Adrenal gland (tissue), 12 donors: ENCODE results near the gene TFDP3. TPM values are rescaled to one million over a fixed set of nuclear protein-coding genes. Genes with fewer than 3 reads are reported as not detected.

Experiments used
- DNase-seq, 7 donors: peaks; one replicate each; pipeline ENCODE4 v3.0.0-alpha.2; 2019 to 2020
- H3K27ac ChIP-seq, 5 donors: fragments of 200-600 bp; sonication (generic) in 4 of 5; 1 replicate in 3 of 5; 2 replicates in 2 of 5; pipeline versions ENCODE4 v1.5.1 to v1.8.0; 2016 to 2020; ENCODE audit warnings: mild to moderate bottlenecking in 1 of 5
- H3K27me3 ChIP-seq: fragments of 200-600 bp; 2 replicates; pipeline ENCODE4 v1.8.0; 2021
- H3K36me3 ChIP-seq, 2 donors: fragments of 200-600 bp; replicated peaks in 1 of 2; 1 replicate in 1 of 2; 2 replicates in 1 of 2; pipeline versions ENCODE4 v1.5.1 to v1.8.0; 2018 to 2022
- H3K4me1 ChIP-seq, 2 donors: fragments of 200-600 bp; replicated peaks in 1 of 2; 1 replicate in 1 of 2; 2 replicates in 1 of 2; pipeline versions ENCODE4 v1.5.1 to v1.8.0; 2018 to 2021
- H3K4me3 ChIP-seq, 4 donors: fragments of 200-600 bp; sonication (generic) in 3 of 4; one replicate each; pipeline ENCODE4 v1.5.1; 2016 to 2018
- H3K9me3 ChIP-seq, 3 donors: fragments of 200-600 bp; sonication (generic) in 1 of 3; replicated peaks in 1 of 3; 1 replicate in 2 of 3; 2 replicates in 1 of 3; pipeline versions ENCODE4 v1.5.1 to v1.8.0; 2016 to 2021
- POLR2A ChIP-seq, 2 donors: fragments of 450-650 bp; IDR thresholded peaks; one replicate each; pipeline ENCODE4 v1.6.1; 2017; ENCODE audit warnings: antibody characterized with exemption in 2 of 2, mild to moderate bottlenecking in 2 of 2, moderate library complexity in 1 of 2
- WGBS, 4 donors: extraction: QIAGEN DNeasy Blood & Tissue Kit in 2 of 4; methylation state at CpG; one replicate each; pipeline versions ENCODE4 v1.1.5 to v1.1.7; 2013 to 2017; 5-methylcytosine and 5-hydroxymethylcytosine counted together
- intact Hi-C, 2 donors: fragments of 100-400 bp; cut with DNase I; formaldehyde crosslinking; loops; one replicate each; pipeline versions ENCODE4 v1.14.1 to v1.15.0; 2022 to 2023
- polyA plus RNA-seq, 3 donors: library from polyadenylated mRNA; stranded (reverse); fragments of 200-250 nt in 2 of 3; fragments of 350-450 nt in 1 of 3; fragmentation: Illumina TruSeq in 1 of 3; extraction: RNeasy Lipid Tissue Mini Kit (QIAGEN cat#74804) in 1 of 3; gene quantifications; one replicate each; pipeline ENCODE4 v1.2.3, GENCODE V29; 2013 to 2014
- total RNA-seq, 9 donors: library from RNA; depleted of rRNA in 4 of 9; stranded (reverse); fragments of >200 nt in 4 of 9; fragments of 120-200 nt in 1 of 9; fragmentation: NEBNext Ultra II Directional in 1 of 9; extraction: Animal tissue kit (Norgen Biotek cat#: 25700) in 1 of 9; gene quantifications; one replicate each; pipeline versions ENCODE4 v1.1.0 to v1.2.4, GENCODE V29; 2013 to 2023
- TF ChIP-seq, protein P1 (sequence below), 6 experiments: fragments of 450-650 bp in 4 of 6; fragments of 200-600 bp in 2 of 6; sonication (generic) in 1 of 6; IDR thresholded peaks; 1 replicate in 5 of 6; 2 replicates in 1 of 6; pipeline versions ENCODE4 v1.5.1 to v1.8.0; 2016 to 2021; ENCODE audit warnings: antibody characterized with exemption in 6 of 6, mild to moderate bottlenecking in 2 of 6, moderate library complexity in 1 of 6
- donor health status: healthy with polysubstance abuse.
- donor health status: Bipolar disorder and iron deficiency.
- donor health status: DM: yes; HTN: yes; CAD: no.
- donor health status: DM: no; HTN: no; CAD: no.
- donor health status: DM: no; HTN: no; CAD: no.
- donor health status: DM: yes; HTN: yes; CAD: no.

The TFDP3 gene
- total and polyA plus RNA-seq, 12 donors: not detected

DNA sequence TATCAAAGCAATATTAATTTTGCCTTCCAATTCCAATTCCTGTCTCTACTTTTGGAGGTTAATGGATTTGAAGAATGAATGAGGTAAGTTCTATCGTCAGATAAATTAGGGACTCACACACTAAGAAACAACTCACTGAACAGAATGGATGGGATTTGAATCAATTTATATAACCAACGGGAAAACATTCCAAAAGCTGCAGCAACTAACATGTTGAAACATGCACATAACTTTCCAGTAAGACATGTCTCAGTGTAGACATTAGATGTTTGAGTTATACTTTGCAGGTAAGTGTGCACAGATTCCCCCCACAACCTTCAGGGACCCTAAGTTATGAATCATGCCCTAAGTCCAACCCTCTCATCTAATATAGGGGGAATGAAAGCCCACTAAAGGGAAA, 34.3 kb downstream of the TFDP3 start:
- H3K27ac ChIP-seq: no peak overlapping the region
- DNase-seq: no peak
- peaks cover 15% of the 10 kb centered on the region for H3K27me3 ChIP-seq
- intact Hi-C loops: no loop called here
- no peaks in the 10 kb centered on the region for H3K9me3 ChIP-seq
- H3K4me3 ChIP-seq: no peak overlapping the region
- no peaks in the 10 kb centered on the region for H3K4me1 ChIP-seq
- H3K36me3 ChIP-seq: no peaks in the 10 kb centered on the region
- TF ChIP-seq, protein P1, sequence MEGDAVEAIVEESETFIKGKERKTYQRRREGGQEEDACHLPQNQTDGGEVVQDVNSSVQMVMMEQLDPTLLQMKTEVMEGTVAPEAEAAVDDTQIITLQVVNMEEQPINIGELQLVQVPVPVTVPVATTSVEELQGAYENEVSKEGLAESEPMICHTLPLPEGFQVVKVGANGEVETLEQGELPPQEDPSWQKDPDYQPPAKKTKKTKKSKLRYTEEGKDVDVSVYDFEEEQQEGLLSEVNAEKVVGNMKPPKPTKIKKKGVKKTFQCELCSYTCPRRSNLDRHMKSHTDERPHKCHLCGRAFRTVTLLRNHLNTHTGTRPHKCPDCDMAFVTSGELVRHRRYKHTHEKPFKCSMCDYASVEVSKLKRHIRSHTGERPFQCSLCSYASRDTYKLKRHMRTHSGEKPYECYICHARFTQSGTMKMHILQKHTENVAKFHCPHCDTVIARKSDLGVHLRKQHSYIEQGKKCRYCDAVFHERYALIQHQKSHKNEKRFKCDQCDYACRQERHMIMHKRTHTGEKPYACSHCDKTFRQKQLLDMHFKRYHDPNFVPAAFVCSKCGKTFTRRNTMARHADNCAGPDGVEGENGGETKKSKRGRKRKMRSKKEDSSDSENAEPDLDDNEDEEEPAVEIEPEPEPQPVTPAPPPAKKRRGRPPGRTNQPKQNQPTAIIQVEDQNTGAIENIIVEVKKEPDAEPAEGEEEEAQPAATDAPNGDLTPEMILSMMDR (IDR thresholded peaks at IDR 0.05): no peak
- TF ChIP-seq POLR2A (IDR thresholded peaks at IDR 0.05): no peak
- 71 to 94% (median 76%) methylated on average over 2 of the region's 2 CpGs for WGBS, 4 donors

DNA sequence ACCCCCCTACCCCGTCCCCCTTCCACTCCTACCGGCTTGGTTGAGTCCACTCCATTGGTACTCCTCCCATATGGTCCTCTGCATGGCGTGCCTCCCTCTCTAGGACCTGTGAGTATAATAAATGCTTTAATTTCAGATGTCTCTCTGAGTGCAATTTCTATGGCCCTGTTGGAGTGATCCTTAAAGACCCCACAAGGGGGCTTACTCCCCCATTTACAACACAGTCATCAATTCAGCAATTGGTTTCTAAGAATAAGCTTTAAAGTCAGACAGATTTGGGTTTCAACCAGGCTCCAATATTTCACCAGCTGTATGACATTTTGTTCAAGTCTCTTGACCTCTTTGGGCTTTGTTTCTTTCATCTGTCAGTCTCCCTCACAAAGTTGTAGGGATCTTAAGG, 38.7 kb downstream of the TFDP3 start:
- intact Hi-C loops: no loop called here

DNA sequence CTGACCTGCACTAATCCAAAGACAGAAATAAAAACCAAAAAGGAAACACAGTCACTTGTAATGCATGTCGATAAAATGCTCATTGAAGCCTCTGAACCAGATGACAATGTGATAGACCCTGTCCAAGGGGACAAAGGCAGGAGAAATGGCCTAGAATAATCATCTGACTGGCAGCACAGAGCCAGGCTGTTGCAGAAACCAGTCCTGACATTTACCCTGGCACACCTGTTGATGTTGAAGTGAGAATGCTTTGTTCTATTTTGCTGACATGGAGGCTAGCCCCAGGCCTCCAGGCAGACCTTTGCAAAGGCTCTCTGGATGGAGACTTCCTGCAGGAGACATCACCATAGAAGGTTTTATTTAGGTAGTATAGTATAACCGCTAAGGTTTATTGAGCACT, 41.0 kb downstream of the TFDP3 start:
- H3K9me3 ChIP-seq: no peaks in the 10 kb centered on the region
- TF ChIP-seq, protein P1 (IDR thresholded peaks at IDR 0.05): no peak
- no peak for TF ChIP-seq POLR2A (IDR thresholded peaks at IDR 0.05)
- H3K4me1 ChIP-seq: no peaks in the 10 kb centered on the region
- 62 to 83% (median 81%) methylated on average over 2 of the region's 2 CpGs for WGBS, 4 donors
- H3K27ac ChIP-seq: no peak overlapping the region
- no peak for DNase-seq
- intact Hi-C loops: no loop called here
- H3K36me3 ChIP-seq: no peaks in the 10 kb centered on the region
- H3K4me3 ChIP-seq: no peak overlapping the region
- peaks cover 18% of the 10 kb centered on the region for H3K27me3 ChIP-seq

More for the DNA sequence above, 38.7 kb downstream of the TFDP3 start:
- TF ChIP-seq, protein P1 (IDR thresholded peaks at IDR 0.05): no peak
- TF ChIP-seq POLR2A (IDR thresholded peaks at IDR 0.05): no peak
- Histone ChIP-seq H3K9me3 (no peaks in the 10 kb centered on the region), H3K4me1 (no peaks in the 10 kb centered on the region), H3K36me3 (no peaks in the 10 kb centered on the region), H3K4me3 (no peak overlapping the region), H3K27me3 (peaks cover 24% of the 10 kb centered on the region), H3K27ac (no peak overlapping the region)
- DNase-seq: no peak
- WGBS, 4 donors: 58 to 90% (median 70%) methylated on average over 3 of the region's 3 CpGs

DNA sequence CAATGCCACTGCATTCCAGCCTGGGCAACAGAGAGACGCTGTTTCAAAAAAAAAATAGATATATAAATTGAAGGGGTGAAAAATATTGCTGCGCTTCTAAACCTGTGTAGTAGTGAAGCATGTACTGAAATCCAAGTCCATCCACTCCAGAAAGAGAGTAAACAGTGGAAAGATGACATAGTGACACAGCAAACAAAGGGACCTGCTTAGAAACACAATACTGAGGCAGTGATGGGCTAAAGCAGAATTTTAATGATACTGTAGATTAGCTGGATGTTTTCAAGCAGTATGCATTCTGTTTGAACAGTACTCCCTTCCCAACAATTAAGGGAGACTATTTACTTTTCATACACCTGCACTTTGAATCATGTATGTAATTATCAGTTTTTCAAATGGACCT, 42.5 kb downstream of the TFDP3 start:
- no peak for DNase-seq
- Histone ChIP-seq H3K36me3 (no peaks in the 10 kb centered on the region), H3K4me1 (no peaks in the 10 kb centered on the region), H3K4me3 (no peak overlapping the region), H3K27me3 (peaks cover 9% of the 10 kb centered on the region), H3K27ac (no peak overlapping the region), H3K9me3 (no peaks in the 10 kb centered on the region)
- no peak for TF ChIP-seq POLR2A (IDR thresholded peaks at IDR 0.05)
- TF ChIP-seq, protein P1 (IDR thresholded peaks at IDR 0.05): no peak
- intact Hi-C loops: no loop called here
- WGBS, 4 donors: 47 to 81% (median 70%) methylated on average over 2 of the region's 2 CpGs
